ENCODE measurements around the gene ITIH2.

Gene ITIH2

DNA sequence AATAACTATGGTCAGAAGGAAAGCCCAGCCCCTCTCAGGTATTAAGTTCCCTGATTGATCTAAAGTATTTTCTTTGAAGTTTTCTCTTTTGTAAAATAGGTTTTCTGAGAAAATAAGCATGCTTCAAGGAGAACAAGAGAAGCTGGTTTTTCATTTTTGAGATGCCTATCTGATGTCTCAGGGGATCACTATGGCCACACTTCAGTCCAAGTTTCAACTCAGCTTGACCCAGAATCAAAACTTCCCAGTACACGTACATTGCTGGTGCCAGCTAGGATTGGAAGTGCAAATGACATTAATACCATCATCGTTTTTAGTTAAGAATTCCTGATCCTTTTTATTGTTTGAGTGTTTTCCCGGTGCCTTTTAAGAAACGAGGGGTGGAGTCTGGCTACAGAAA is 43.6 kb upstream of the ITIH2 start:
- Histone ChIP-seq H3K36me3 (ENCODE audit: low read length) (no peaks in the 10 kb centered on the region), H3K4me3 (ENCODE audit: insufficient read depth, low read length, poor library complexity, severe bottlenecking) (no peak overlapping the region), H2AFZ (ENCODE audit: low read depth, low read length, severe bottlenecking) (no peak overlapping the region), H3K9me2 (replicated peaks; ENCODE audit: insufficient read depth, low read length) (no peaks in the 10 kb centered on the region), H3K27me3 (ENCODE audit: low read length) (no peaks in the 10 kb centered on the region), H3K4me2 (ENCODE audit: low read depth, low read length, poor library complexity, severe bottlenecking) (no peak overlapping the region), H3K9me3 (ENCODE audit: insufficient read depth, low read length) (no peaks in the 10 kb centered on the region), H3K9ac (ENCODE audit: low read length) (no peak overlapping the region), H3F3A (ENCODE audit: insufficient read depth) (no peaks in the 10 kb centered on the region), H3K79me2 (ENCODE audit: insufficient read depth, low read length) (no peaks in the 10 kb centered on the region), H3K27ac (ENCODE audit: low read depth, low read length) (no peak overlapping the region), H4K20me1 (ENCODE audit: low read depth, low read length) (no peaks in the 10 kb centered on the region)
- TF ChIP-seq, protein P1, sequence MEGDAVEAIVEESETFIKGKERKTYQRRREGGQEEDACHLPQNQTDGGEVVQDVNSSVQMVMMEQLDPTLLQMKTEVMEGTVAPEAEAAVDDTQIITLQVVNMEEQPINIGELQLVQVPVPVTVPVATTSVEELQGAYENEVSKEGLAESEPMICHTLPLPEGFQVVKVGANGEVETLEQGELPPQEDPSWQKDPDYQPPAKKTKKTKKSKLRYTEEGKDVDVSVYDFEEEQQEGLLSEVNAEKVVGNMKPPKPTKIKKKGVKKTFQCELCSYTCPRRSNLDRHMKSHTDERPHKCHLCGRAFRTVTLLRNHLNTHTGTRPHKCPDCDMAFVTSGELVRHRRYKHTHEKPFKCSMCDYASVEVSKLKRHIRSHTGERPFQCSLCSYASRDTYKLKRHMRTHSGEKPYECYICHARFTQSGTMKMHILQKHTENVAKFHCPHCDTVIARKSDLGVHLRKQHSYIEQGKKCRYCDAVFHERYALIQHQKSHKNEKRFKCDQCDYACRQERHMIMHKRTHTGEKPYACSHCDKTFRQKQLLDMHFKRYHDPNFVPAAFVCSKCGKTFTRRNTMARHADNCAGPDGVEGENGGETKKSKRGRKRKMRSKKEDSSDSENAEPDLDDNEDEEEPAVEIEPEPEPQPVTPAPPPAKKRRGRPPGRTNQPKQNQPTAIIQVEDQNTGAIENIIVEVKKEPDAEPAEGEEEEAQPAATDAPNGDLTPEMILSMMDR (IDR thresholded peaks at IDR 0.05; ENCODE audit: insufficient read depth, low read length, poor library complexity, severe bottlenecking) = no peak
- no peak for TF ChIP-seq EZH2phosphoT487 (conservative IDR thresholded peaks at IDR 0.05; ENCODE audit: low read length)

DNA sequence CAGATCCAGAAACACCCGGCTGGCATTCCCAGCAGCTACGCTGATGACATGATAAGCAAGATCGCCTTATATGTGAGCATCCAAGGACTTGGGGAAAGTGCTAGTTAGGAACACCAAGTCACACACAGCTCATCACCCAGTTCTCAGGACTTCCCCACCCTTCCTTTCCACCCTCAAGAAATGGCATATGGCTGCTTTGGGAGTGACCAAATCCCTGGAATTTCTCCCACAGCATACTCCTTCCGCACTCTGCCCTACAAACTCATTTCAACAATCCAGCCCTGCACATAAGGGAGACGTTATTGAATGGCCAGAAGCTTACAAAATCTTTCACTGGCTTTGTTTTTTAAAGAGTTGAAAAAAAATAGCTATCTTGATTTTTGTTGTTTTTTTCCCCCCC is 40.6 kb upstream of the ITIH2 start:
- Histone ChIP-seq H3K9me3 (ENCODE audit: insufficient read depth, low read length) (no peaks in the 10 kb centered on the region), H3K9me2 (replicated peaks; ENCODE audit: insufficient read depth, low read length) (no peaks in the 10 kb centered on the region), H3F3A (ENCODE audit: insufficient read depth) (no peaks in the 10 kb centered on the region)

DNA sequence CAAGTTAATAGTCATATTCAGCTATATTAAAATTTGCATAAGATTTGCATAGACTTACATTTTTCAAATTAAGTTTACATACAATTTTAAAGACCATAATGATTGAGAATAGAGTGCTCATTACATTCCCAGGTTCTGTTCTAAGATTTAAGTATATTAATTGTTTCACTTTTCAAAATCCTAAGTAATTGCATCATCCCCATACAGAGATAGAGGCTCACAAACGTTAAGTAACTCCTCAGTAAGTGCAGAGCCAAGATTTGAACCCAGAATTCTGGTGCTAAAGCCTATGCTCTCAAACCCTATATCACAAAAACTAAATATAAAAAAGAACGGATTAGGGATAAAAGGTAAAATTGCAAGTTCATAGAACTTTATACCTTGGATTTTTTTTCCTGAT is 38.4 kb upstream of the ITIH2 start:
- H3K9me3 ChIP-seq (ENCODE audit: insufficient read depth, low read length) = no peaks in the 10 kb centered on the region
- H4K20me1 ChIP-seq (ENCODE audit: low read depth, low read length) = no peaks in the 10 kb centered on the region
- no peaks in the 10 kb centered on the region for H3K36me3 ChIP-seq (ENCODE audit: low read length)
- no peak overlapping the region for H3K4me2 ChIP-seq (ENCODE audit: low read depth, low read length, poor library complexity, severe bottlenecking)
- no peaks in the 10 kb centered on the region for H3F3A ChIP-seq (ENCODE audit: insufficient read depth)
- H2AFZ ChIP-seq (ENCODE audit: low read depth, low read length, severe bottlenecking) = no peak overlapping the region
- no peaks in the 10 kb centered on the region for H3K9me2 ChIP-seq (replicated peaks; ENCODE audit: insufficient read depth, low read length)
- no peak overlapping the region for H3K9ac ChIP-seq (ENCODE audit: low read length)
- H3K4me3 ChIP-seq (ENCODE audit: insufficient read depth, low read length, poor library complexity, severe bottlenecking) = no peak overlapping the region
- TF ChIP-seq, protein P1 (IDR thresholded peaks at IDR 0.05; ENCODE audit: insufficient read depth, low read length, poor library complexity, severe bottlenecking) = no peak
- TF ChIP-seq EZH2phosphoT487 (conservative IDR thresholded peaks at IDR 0.05; ENCODE audit: low read length) = no peak
- no peaks in the 10 kb centered on the region for H3K27me3 ChIP-seq (ENCODE audit: low read length)
- H3K27ac ChIP-seq (ENCODE audit: low read depth, low read length) = no peak overlapping the region
- H3K79me2 ChIP-seq (ENCODE audit: insufficient read depth, low read length) = no peaks in the 10 kb centered on the region

More for the DNA sequence above, 40.6 kb upstream of the ITIH2 start:
- Histone ChIP-seq H3K27me3 (ENCODE audit: low read length) (no peaks in the 10 kb centered on the region), H3K4me3 (ENCODE audit: insufficient read depth, low read length, poor library complexity, severe bottlenecking) (no peak overlapping the region), H2AFZ (ENCODE audit: low read depth, low read length, severe bottlenecking) (no peak overlapping the region), H3K27ac (ENCODE audit: low read depth, low read length) (no peak overlapping the region), H3K4me2 (ENCODE audit: low read depth, low read length, poor library complexity, severe bottlenecking) (no peak overlapping the region), H3K36me3 (ENCODE audit: low read length) (no peaks in the 10 kb centered on the region), H4K20me1 (ENCODE audit: low read depth, low read length) (no peaks in the 10 kb centered on the region), H3K9ac (ENCODE audit: low read length) (no peak overlapping the region), H3K79me2 (ENCODE audit: insufficient read depth, low read length) (no peaks in the 10 kb centered on the region)
- TF ChIP-seq EZH2phosphoT487 (conservative IDR thresholded peaks at IDR 0.05; ENCODE audit: low read length) = no peak
- TF ChIP-seq, protein P1 (IDR thresholded peaks at IDR 0.05; ENCODE audit: insufficient read depth, low read length, poor library complexity, severe bottlenecking) = no peak
